Measurements from ENCODE around the gene SDF2L1. TPM values are rescaled to one million over a fixed set of nuclear protein-coding genes. Genes with fewer than 3 reads are reported as not detected.
A peak's percentile ranks its signal among the peaks of the same experiment; 100 is the strongest.
"Not testable (repeated sequence)": the region's sequence is repeated elsewhere in the genome, so short reads cannot be mapped to it uniquely, and the experiment has no call there.

The SDF2L1 gene
- total RNA-seq, 6 experiments from 2014 or later: 49.1 to 63.5 (median 55.6) TPM

DNA sequence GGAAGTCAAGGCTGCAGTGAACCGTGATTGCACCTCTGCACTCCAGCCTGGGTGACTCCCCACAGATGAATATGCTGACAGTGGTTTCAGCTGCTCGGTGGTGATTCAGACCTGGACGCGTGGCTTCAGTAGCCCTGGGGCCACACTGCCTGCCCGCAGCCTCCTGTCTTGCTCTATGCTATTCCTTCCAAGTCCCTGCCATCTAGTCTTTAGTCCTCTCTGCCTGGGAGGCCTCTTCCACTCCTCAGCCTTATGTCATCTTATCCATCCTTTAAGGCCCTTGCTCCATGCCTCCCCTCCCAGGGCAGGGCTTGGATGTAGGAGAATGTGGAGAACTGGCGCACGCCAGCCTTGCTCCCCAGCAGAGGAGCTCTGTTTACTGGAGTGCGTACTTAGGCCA is 35.3 kb upstream of the SDF2L1 start:
- no peak for DNase-seq
- Mint-ChIP-seq H3K4me3 (no peak overlapping the region), H3K4me1 (ENCODE audit: low read depth) (peaks cover 15% of the 10 kb centered on the region), H3K27ac (no peak overlapping the region), H3K9me3 (no peaks in the 10 kb centered on the region), H3K36me3 (ENCODE audit: low read depth) (peaks cover 10% of the 10 kb centered on the region), H3K27me3 (ENCODE audit: insufficient read depth) (no peaks in the 10 kb centered on the region; the same call in none of the 2 replicates)
- TF ChIP-seq, protein P1, sequence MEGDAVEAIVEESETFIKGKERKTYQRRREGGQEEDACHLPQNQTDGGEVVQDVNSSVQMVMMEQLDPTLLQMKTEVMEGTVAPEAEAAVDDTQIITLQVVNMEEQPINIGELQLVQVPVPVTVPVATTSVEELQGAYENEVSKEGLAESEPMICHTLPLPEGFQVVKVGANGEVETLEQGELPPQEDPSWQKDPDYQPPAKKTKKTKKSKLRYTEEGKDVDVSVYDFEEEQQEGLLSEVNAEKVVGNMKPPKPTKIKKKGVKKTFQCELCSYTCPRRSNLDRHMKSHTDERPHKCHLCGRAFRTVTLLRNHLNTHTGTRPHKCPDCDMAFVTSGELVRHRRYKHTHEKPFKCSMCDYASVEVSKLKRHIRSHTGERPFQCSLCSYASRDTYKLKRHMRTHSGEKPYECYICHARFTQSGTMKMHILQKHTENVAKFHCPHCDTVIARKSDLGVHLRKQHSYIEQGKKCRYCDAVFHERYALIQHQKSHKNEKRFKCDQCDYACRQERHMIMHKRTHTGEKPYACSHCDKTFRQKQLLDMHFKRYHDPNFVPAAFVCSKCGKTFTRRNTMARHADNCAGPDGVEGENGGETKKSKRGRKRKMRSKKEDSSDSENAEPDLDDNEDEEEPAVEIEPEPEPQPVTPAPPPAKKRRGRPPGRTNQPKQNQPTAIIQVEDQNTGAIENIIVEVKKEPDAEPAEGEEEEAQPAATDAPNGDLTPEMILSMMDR (IDR thresholded peaks at IDR 0.05): no peak

DNA sequence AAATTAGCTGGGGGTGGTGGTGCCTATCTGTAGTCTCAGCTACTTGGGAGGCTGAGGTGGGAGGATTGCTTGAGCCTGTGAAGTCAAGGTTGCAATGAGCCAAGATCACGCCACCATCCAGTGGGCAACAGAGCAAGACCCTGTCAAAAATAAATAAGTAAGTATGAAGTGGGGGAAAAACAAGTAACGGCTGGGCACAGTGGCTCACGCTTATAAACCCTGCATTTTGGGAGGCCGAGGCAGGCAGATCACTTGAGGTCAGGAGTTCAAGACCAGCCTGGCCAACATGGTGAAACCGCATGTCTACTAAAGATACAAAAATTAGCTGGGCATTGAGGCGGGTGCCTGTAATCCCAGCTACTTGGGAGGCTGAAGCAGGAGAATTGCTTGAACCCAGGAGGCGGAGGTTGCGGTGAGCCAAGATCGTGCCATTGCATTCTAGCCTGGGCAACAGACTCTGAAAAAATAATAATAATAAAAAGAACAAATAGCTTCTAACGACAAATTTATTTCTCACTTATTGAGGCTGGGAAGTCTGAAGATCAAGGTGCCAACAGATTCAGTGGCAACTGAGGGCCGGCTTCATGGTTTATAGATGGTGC is 32.4 kb upstream of the SDF2L1 start:
- H3K27ac Mint-ChIP-seq; H3K9me3 Mint-ChIP-seq; H3K4me3 Mint-ChIP-seq; H3K27me3 Mint-ChIP-seq (ENCODE audit: insufficient read depth); DNase-seq: not testable (repeated sequence)
- H3K36me3 Mint-ChIP-seq (ENCODE audit: low read depth): peaks cover 20% of the 10 kb centered on the region
- peaks cover 15% of the 10 kb centered on the region for H3K4me1 Mint-ChIP-seq (ENCODE audit: low read depth)

DNA sequence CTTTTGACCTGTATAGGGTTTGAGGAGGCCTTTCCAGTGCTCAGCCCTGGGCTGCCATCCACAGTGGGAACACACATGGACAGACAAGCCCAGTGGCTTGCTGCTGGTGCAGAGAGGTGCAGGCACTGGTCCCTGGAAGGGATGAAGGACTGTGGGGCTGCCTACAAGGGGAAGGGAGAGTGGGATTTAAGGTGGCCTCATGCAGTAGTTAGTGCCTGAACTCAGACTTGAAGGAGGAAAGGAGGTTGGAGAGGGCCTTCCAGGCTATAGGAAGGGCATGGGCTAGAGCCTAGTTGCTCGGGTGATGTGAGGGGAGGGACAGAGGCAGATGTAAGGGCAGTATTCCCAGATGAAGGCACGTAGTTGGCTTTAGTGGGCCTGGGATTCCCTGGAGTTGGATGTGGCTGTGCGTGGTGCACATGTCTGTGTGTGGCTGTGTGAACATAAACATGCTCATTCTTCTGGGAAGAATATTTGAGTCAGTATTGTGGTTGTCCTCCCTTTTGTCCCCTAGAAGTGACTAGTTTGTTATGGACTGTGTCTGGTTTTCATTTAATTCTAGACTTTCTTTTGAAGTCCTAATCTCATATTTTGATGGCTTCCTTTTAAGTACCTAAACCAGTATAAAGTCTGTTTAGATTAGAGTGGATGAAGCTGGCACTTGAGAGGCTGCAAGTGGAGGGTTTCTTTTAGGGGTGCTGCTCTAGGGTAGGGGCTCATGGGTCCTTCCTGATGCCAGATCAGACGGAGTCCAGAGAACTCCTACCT is 30.7 kb upstream of the SDF2L1 start:
- DNase-seq: no peak
- peak overlapping the region; percentile 12 for H3K27ac Mint-ChIP-seq
- TF ChIP-seq, protein P1 (IDR thresholded peaks at IDR 0.05): no peak
- peaks cover 15% of the 10 kb centered on the region for H3K4me1 Mint-ChIP-seq (ENCODE audit: low read depth)
- no peaks in the 10 kb centered on the region for H3K9me3 Mint-ChIP-seq
- no peak overlapping the region for H3K4me3 Mint-ChIP-seq
- H3K27me3 Mint-ChIP-seq (ENCODE audit: insufficient read depth): no peaks in the 10 kb centered on the region; the same call in 1 of the 2 replicates
- peaks cover 28% of the 10 kb centered on the region for H3K36me3 Mint-ChIP-seq (ENCODE audit: low read depth)

DNA sequence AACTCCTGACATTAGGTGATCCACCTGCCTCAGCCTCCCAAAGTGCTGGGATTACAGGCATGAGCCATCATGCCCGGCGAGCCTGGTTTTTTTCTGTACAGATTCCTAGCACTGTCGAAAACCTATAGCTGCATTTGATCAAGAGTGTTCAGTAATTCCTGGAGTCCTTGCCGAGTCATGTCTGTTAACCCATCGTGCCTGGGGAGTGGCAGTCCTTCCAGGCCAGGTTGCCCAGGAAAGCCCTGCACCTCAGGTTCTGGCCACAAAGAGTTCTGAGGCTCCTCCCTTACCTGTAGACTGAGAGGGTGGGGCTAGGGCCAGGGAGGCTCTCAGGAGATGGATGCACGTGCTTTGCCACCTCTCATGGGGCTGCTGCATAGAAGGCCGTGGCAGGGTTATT is 29.2 kb upstream of the SDF2L1 start:
- Mint-ChIP-seq H3K27ac (no peak overlapping the region), H3K36me3 (ENCODE audit: low read depth) (peaks cover 23% of the 10 kb centered on the region)
- TF ChIP-seq, protein P1 (IDR thresholded peaks at IDR 0.05): no peak

DNA sequence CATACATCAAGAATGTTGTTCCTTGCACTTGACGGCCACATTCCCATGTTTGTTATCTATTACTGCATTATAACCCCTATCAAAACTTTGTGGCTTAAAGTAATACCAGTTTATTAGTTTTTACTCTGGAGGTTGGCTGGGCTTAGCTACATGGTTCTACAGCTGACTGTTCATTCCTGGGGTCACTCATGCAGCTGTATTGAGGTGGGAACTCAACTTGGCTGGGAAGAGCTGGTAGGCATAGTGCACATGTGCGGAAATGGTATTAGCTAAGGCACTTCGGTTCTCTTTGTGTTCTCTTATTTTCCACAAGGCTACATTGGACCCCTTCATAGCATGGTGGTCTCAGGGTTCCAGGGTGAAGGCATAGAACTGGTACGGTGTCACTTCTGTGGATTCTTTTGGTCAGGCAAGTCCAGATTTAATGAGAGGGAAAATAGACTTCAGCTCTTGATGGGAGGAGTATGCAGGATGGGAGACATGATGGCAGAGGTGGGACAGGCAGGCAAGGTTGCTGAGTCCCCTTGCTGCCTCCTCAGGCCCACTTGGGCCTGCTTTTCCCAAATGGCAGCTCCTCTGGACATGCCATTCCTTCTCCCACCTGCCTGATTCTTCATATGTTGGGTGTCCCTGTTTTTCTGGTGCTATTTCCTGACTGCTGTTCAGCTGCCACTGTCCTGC is 28.4 kb upstream of the SDF2L1 start:
- peaks cover 2% of the 10 kb centered on the region for H3K27me3 Mint-ChIP-seq (ENCODE audit: insufficient read depth)
- no peak overlapping the region for H3K4me3 Mint-ChIP-seq
- H3K36me3 Mint-ChIP-seq (ENCODE audit: low read depth): peaks cover 21% of the 10 kb centered on the region; the same call in 1 of the 2 replicates
- no peaks in the 10 kb centered on the region for H3K4me1 Mint-ChIP-seq (ENCODE audit: low read depth)
- H3K27ac Mint-ChIP-seq: no peak overlapping the region; the same call in 1 of the 2 replicates
- no peaks in the 10 kb centered on the region for H3K9me3 Mint-ChIP-seq
- TF ChIP-seq, protein P1 (IDR thresholded peaks at IDR 0.05): no peak
- no peak for DNase-seq

More for the DNA sequence above, 29.2 kb upstream of the SDF2L1 start:
- Mint-ChIP-seq H3K4me1 (ENCODE audit: low read depth) (peaks cover 4% of the 10 kb centered on the region), H3K4me3 (no peak overlapping the region), H3K27me3 (ENCODE audit: insufficient read depth) (no peaks in the 10 kb centered on the region; the same call in 1 of the 2 replicates), H3K9me3 (no peaks in the 10 kb centered on the region)
- no peak for DNase-seq
